Esophagus muscularis mucosa (tissue), 4 donors: Measurements from ENCODE around the gene ELMO2. TPM values are rescaled to one million over a fixed set of nuclear protein-coding genes. Genes with fewer than 3 reads are reported as not detected.

ENCODE experiments used
- DNase-seq: peaks from one replicate; pipeline ENCODE4 v3.0.0-alpha.2; 2017; ENCODE audit errors: extremely low spot score
- H3K27ac ChIP-seq, 4 donors: fragments of 200-600 bp; sonication (generic); replicated peaks in 1 of 4; 1 replicate in 3 of 4; 2 replicates in 1 of 4; pipeline ENCODE4 v1.5.1; 2016 to 2019; ENCODE audit warnings: mild to moderate bottlenecking in 1 of 4
- H3K27me3 ChIP-seq, 4 donors: fragments of 200-600 bp; sonication (generic); one replicate each; pipeline versions ENCODE4 v1.5.1 to v1.6.0; 2016 to 2019
- H3K36me3 ChIP-seq, 4 donors: fragments of 200-600 bp; sonication (generic); one replicate each; pipeline ENCODE4 v1.5.1; 2016 to 2019
- H3K4me1 ChIP-seq, 4 donors: fragments of 200-600 bp; sonication (generic); one replicate each; pipeline ENCODE4 v1.5.1; 2016 to 2019
- H3K4me3 ChIP-seq, 4 donors: fragments of 200-600 bp; sonication (generic); 1 replicate in 2 of 4; 2 replicates in 2 of 4; pipeline ENCODE4 v1.5.1; 2016 to 2019; ENCODE audit warnings: mild to moderate bottlenecking in 4 of 4, moderate library complexity in 1 of 4
- H3K9me3 ChIP-seq, 4 donors: fragments of 200-600 bp; sonication (generic); 1 replicate in 3 of 4; 2 replicates in 1 of 4; pipeline ENCODE4 v1.5.1; 2016 to 2019
- EP300 ChIP-seq: sonication (generic); formaldehyde crosslinking; IDR thresholded peaks from one replicate; pipeline ENCODE4 v1.6.1; 2017; ENCODE audit warnings: antibody characterized with exemption
- POLR2A ChIP-seq: fragments of 450-650 bp; IDR thresholded peaks from one replicate; pipeline ENCODE4 v1.6.1; 2017; ENCODE audit warnings: antibody characterized with exemption, moderate library complexity, mild to moderate bottlenecking, low read depth
- POLR2AphosphoS5 ChIP-seq, 2 donors: sonication (generic); formaldehyde crosslinking; IDR thresholded peaks; one replicate each; pipeline ENCODE4 v1.6.1; 2017; ENCODE audit warnings: antibody characterized with exemption in 2 of 2
- WGBS: methylation state at CpG from one replicate; pipeline ENCODE4 v1.1.5; 2018; 5-methylcytosine and 5-hydroxymethylcytosine counted together
- intact Hi-C: fragments of 100-400 bp; cut with DNase I; formaldehyde crosslinking; loops from one replicate; pipeline ENCODE4 v1.15.1; 2023
- total RNA-seq, 4 donors: library from RNA; depleted of rRNA; stranded (reverse); fragments of >200 nt; gene quantifications; one replicate each; pipeline versions ENCODE4 v1.1.0 to v1.2.1, GENCODE V29; 2016
- TF ChIP-seq, protein P1 (sequence below), 3 experiments: fragments of 200-600 bp in 2 of 3; fragments of 450-650 bp in 1 of 3; sonication (generic) in 2 of 3; IDR thresholded peaks; one replicate each; pipeline ENCODE4 v1.5.1; 2017 to 2019; ENCODE audit warnings: antibody characterized with exemption in 3 of 3, mild to moderate bottlenecking in 2 of 3, moderate library complexity in 1 of 3

ELMO2 gene
- total RNA-seq, 4 donors from 2014 or later: 35.3 to 61.4 (median 51.8) TPM

DNA sequence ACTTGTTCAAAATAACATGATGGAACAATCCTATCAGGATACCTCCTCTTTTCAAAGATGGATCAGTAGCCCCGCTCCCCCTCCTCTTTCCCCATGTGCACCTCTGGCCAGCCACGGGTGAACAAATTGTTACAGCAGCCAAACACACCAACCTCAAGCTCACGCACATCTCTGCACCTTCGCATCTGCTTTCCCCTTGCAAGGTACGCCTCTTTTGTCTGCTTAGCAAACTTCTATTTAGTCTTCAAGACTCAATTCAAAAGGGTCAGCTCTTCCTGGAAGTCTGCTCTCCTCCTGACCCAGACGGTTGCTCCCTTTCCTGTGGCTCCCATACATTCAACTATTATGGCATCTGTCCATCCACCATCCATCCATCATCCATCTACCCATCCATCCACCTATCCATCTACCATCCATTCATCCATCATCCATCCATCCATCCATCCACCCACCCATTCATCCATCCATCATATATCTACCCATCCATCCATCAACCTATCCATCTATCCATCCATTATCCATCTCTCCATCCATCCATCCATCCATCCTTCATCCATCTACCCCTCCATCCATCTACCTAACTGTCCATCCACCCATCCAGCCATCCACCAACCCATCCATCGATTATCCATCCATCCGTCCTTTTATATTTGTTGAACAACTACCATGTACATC, 61.8 kb downstream of the ELMO2 start:
- Histone ChIP-seq H3K9me3 (no peaks in the 10 kb centered on the region), H3K27me3 (peaks cover 0 to 39% (median 15%) of the 10 kb centered on the region in 4 donors), H3K27ac (no peak overlapping the region), H3K4me3 (no peak overlapping the region), H3K4me1 (peaks cover 14 to 44% (median 37%) of the 10 kb centered on the region in 4 donors), H3K36me3 (peaks cover 0 to 10% (median 6%) of the 10 kb centered on the region in 4 donors)
- no peak for TF ChIP-seq EP300
- TF ChIP-seq, protein P1, sequence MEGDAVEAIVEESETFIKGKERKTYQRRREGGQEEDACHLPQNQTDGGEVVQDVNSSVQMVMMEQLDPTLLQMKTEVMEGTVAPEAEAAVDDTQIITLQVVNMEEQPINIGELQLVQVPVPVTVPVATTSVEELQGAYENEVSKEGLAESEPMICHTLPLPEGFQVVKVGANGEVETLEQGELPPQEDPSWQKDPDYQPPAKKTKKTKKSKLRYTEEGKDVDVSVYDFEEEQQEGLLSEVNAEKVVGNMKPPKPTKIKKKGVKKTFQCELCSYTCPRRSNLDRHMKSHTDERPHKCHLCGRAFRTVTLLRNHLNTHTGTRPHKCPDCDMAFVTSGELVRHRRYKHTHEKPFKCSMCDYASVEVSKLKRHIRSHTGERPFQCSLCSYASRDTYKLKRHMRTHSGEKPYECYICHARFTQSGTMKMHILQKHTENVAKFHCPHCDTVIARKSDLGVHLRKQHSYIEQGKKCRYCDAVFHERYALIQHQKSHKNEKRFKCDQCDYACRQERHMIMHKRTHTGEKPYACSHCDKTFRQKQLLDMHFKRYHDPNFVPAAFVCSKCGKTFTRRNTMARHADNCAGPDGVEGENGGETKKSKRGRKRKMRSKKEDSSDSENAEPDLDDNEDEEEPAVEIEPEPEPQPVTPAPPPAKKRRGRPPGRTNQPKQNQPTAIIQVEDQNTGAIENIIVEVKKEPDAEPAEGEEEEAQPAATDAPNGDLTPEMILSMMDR (IDR thresholded peaks at IDR 0.05): no peak
- TF ChIP-seq POLR2A: no peak
- no peak for TF ChIP-seq POLR2AphosphoS5 (IDR thresholded peaks at IDR 0.05)
- DNase-seq: no peak
- WGBS: 60% methylated on average over 8 of the region's 8 CpGs
- intact Hi-C loops: loop anchor here (5.0 kb wide), 1 partner anchor 212 kb away; no protein-coding TSS in a partner anchor

DNA sequence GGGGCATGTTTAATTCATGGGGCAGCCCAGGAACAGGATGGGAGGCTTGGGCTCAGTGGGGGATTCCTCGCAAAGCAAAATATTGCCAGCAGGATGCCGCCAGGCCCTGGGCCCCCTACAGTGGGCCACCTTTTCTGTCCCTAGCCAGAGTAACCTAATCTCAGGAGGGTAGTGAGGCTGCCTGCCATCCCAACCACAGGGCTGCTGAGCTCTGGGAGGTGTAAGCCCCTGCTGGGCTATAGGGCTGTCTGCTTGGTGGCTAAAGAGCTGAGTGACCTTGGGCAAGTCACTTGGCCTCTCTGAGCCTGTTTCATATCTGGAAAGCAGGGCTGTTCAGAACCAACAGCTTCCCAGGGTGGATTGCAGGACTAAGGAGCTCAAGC, 62.4 kb downstream of the ELMO2 start:
- H3K27me3 ChIP-seq: peaks cover 0 to 46% (median 16%) of the 10 kb centered on the region in 4 donors
- intact Hi-C loops: no loop called here
- H3K9me3 ChIP-seq: no peaks in the 10 kb centered on the region
- no peak overlapping the region for H3K27ac ChIP-seq
- no peak overlapping the region for H3K4me3 ChIP-seq
- 45% methylated on average over 2 of the region's 2 CpGs for WGBS
- no peak for DNase-seq
- H3K36me3 ChIP-seq: peaks cover 0 to 9% (median 6%) of the 10 kb centered on the region in 4 donors
- H3K4me1 ChIP-seq: peaks cover 14 to 42% (median 32%) of the 10 kb centered on the region in 4 donors
- TF ChIP-seq, protein P1 (IDR thresholded peaks at IDR 0.05): no peak
- no peak for TF ChIP-seq POLR2AphosphoS5 (IDR thresholded peaks at IDR 0.05)

DNA sequence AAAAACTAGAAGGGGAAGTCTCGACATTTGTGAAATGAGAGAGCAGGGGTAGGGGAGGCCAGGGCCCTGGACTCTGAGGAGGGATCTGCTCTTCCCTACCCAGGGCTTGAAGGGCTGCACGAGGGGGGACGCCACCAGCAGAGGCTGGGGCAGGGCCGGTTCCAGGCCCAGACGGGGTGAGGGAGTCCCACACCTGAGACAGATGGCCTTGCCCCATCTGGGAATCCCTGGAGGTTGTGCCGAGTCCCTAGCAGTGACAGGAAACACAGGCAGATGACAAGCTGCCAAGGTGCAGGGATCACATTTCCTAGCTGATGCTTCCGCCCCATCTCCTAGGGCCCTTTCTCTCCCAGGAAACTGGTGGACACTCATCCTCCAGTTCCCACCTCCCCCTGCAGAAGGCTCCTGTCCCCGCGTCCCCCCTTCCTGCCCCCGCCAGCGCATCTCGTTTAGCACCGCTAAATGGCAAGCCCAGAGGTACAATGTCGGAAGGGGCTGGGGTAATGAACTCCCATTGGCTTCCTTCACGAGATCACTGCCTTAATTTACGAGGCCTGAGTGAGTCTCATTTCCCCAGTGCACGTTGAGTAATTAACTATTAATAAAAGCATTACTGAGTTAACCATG, 63.0 kb downstream of the ELMO2 start:
- TF ChIP-seq POLR2AphosphoS5 (IDR thresholded peaks at IDR 0.05): no peak
- TF ChIP-seq EP300: no peak
- TF ChIP-seq, protein P1 (IDR thresholded peaks at IDR 0.05): no peak
- no peak for TF ChIP-seq POLR2A
- peaks cover 12 to 37% (median 27%) of the 10 kb centered on the region in 4 donors for H3K4me1 ChIP-seq
- WGBS: 13% methylated on average over 16 of the region's 17 CpGs
- DNase-seq: no peak
- peak overlapping the region in 2 of 4 donors; percentile 0 to 14 for H3K4me3 ChIP-seq
- H3K9me3 ChIP-seq: no peaks in the 10 kb centered on the region
- H3K27me3 ChIP-seq: peaks cover 0 to 51% (median 19%) of the 10 kb centered on the region in 4 donors
- intact Hi-C loops: no loop called here
- H3K27ac ChIP-seq: no peak overlapping the region
- H3K36me3 ChIP-seq: peaks cover 0 to 9% (median 6%) of the 10 kb centered on the region in 4 donors

DNA sequence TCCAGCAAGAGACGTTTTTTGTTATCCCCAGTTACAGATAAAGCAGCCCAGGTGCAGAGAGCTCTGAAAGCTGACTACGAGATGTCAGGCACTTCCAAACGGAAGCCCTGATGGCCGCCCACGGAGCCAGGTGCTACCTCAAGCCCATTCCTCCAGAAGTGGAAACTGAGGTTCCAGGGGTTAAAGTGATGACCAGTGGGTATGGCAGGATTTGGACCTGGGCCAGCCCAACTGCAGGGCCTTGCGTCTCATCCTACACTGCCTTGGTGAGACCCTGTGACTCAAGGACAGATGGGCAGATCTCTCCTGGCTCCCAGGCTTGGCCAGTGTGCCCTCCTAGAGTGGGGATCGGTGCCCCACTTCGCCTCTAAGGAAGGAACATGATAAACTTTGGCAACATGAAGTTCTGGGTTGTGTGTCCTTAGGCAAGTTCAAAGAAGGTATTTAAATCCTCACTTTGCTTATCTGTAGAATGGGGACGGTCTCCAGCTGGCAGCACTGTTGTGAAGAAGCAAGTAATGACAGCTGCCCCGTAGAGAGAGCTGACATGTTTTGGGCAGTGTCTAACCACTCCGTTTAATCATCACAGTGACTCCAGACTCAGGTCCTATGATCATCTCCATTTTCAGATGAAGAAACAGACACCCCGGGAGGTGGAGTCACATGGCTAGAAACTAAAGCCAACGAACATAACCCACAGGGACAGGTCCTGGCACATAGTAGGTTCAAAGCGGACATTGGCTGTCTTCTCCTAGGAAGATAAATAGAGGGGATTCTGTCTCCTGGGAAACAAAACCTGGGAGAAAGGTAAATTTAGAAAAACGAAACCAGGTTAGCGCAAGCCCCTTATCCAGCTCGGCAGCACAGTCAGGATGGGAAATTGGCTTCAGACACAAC, 63.7 kb downstream of the ELMO2 start:
- no peaks in the 10 kb centered on the region for H3K9me3 ChIP-seq
- no peak for DNase-seq
- peak overlapping the region in 2 of 4 donors; percentile 0 to 14 for H3K4me3 ChIP-seq
- 57% methylated on average over 16 of the region's 17 CpGs for WGBS
- TF ChIP-seq EP300 (no peak), POLR2A (no peak), POLR2AphosphoS5 (IDR thresholded peaks at IDR 0.05) (no peak)
- TF ChIP-seq, protein P1 (IDR thresholded peaks at IDR 0.05): no peak
- intact Hi-C loops: no loop called here
- peaks cover 0 to 7% (median 5%) of the 10 kb centered on the region in 4 donors for H3K36me3 ChIP-seq
- H3K4me1 ChIP-seq: peaks cover 6 to 31% (median 20%) of the 10 kb centered on the region in 4 donors
- H3K27ac ChIP-seq: no peak overlapping the region
- H3K27me3 ChIP-seq: peaks cover 0 to 58% (median 20%) of the 10 kb centered on the region in 4 donors
